WERI-Rb-1 (cell line): ENCODE measurements around the gene LAMA4.
"Not testable (repeated sequence)": the region's sequence is repeated elsewhere in the genome, so short reads cannot be mapped to it uniquely, and the experiment has no call there.

Experiments
- DNase-seq: peaks from one replicate; pipeline ENCODE4 v3.0.0-alpha.2; 2020
- H3K27ac ChIP-seq: fragments of 250-450 bp; sonication (Bioruptor Pico); 2 replicates; pipeline ENCODE4 v1.5.1; 2020; ENCODE audit warnings: mild to moderate bottlenecking, moderate library complexity
- H3K27me3 ChIP-seq: fragments of 250-450 bp; sonication (Bioruptor Pico); 2 replicates; pipeline ENCODE4 v1.5.1; 2021; ENCODE audit warnings: mild to moderate bottlenecking, low read depth, moderate library complexity; ENCODE audit not compliant: insufficient read depth, severe bottlenecking
- H3K36me3 ChIP-seq: fragments of 250-450 bp; sonication (Bioruptor Pico); 2 replicates; pipeline ENCODE4 v1.5.1; 2020; ENCODE audit warnings: mild to moderate bottlenecking, moderate library complexity
- H3K4me3 ChIP-seq: 2 replicates; pipeline ENCODE4 v1.5.1; 2011; ENCODE audit warnings: low read depth, mild to moderate bottlenecking, control low read depth, low read length
- H3K9me3 ChIP-seq: fragments of 250-450 bp; sonication (Bioruptor Pico); 2 replicates; pipeline ENCODE4 v1.5.1; 2021; ENCODE audit warnings: mild to moderate bottlenecking, moderate library complexity; ENCODE audit not compliant: severe bottlenecking
- CTCF ChIP-seq: IDR thresholded peaks from 2 replicates; pipeline ENCODE4 v1.5.1; 2011; ENCODE audit warnings: low read depth, mild to moderate bottlenecking, control low read depth, inconsistent platforms, low read length

Gene LAMA4

GRCh38 chr6:112205427-112206109 is 48.8 kb downstream of the LAMA4 start:
- TF ChIP-seq CTCF: no peak
- no peak for DNase-seq
- peaks cover 12% of the 10 kb centered on the region for H3K27me3 ChIP-seq
- no peaks in the 10 kb centered on the region for H3K36me3 ChIP-seq
- H3K4me3 ChIP-seq: no peak overlapping the region
- H3K9me3 ChIP-seq: no peaks in the 10 kb centered on the region
- no peak overlapping the region for H3K27ac ChIP-seq

GRCh38 chr6:112204350-112204706 is 50.0 kb downstream of the LAMA4 start:
- Histone ChIP-seq H3K27me3 (peaks cover 12% of the 10 kb centered on the region), H3K9me3 (no peaks in the 10 kb centered on the region), H3K36me3 (no peaks in the 10 kb centered on the region), H3K4me3 (no peak overlapping the region), H3K27ac (no peak overlapping the region)
- TF ChIP-seq CTCF: no peak
- no peak for DNase-seq

- no peak for DNase-seq
- no peaks in the 10 kb centered on the region for H3K9me3 ChIP-seq
- no peak overlapping the region for H3K27ac ChIP-seq
- no peaks in the 10 kb centered on the region for H3K36me3 ChIP-seq
- TF ChIP-seq CTCF: no peak
- no peak overlapping the region for H3K4me3 ChIP-seq
- peaks cover 10% of the 10 kb centered on the region for H3K27me3 ChIP-seq
These were observed 50.6 kb downstream of the LAMA4 start for GRCh38 chr6:112203577-112204349.

GRCh38 chr6:112202639-112203341 is 51.6 kb downstream of the LAMA4 start:
- TF ChIP-seq CTCF: no peak
- no peak for DNase-seq
- H3K27ac ChIP-seq: no peak overlapping the region

GRCh38 chr6:112200185-112200914 is 54.0 kb downstream of the LAMA4 start:
- not testable (repeated sequence) for H3K4me3 ChIP-seq, DNase-seq, H3K27me3 ChIP-seq, H3K27ac ChIP-seq, H3K9me3 ChIP-seq, H3K36me3 ChIP-seq

More at GRCh38 chr6:112202639-112203341, 51.6 kb downstream of the LAMA4 start:
- H3K9me3 ChIP-seq: no peaks in the 10 kb centered on the region
- H3K4me3 ChIP-seq: no peak overlapping the region
- H3K27me3 ChIP-seq: peaks cover 10% of the 10 kb centered on the region
- no peaks in the 10 kb centered on the region for H3K36me3 ChIP-seq
